Activated CD4-positive, CD25-positive, alpha-beta regulatory T cell treated with anti-CD3 and anti-CD28 coated beads, Interleukin-2, amount 50 U/mL, for 24 hours (primary cell): Measurements from ENCODE around the gene JDP2.

Source experiments
- ATAC-seq, 2 donors: fragments of 150-1000 bp; cut with Tn5 transposase; one replicate each; pipeline ENCODE4 v1.10.0; 2021; ENCODE audit warnings: mild to moderate bottlenecking in 1 of 2, moderate library complexity in 1 of 2

The JDP2 gene

DNA sequence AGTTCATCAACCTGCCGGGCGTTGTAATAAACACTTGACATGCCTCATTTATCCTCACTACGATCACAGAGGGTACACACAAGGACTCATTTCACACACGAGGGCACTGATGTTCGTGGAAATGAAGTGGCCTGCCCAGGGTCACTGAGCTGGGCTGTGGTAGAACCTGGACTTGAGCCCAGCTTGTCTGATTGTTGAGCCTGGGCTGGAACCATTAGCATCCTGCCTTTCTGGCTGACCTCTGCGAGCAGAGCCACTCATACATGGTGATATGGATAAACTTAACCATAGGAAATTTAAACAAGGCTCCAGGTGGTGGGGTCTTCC is 16.6 kb upstream of the JDP2 start:
- ATAC-seq: no peak

DNA sequence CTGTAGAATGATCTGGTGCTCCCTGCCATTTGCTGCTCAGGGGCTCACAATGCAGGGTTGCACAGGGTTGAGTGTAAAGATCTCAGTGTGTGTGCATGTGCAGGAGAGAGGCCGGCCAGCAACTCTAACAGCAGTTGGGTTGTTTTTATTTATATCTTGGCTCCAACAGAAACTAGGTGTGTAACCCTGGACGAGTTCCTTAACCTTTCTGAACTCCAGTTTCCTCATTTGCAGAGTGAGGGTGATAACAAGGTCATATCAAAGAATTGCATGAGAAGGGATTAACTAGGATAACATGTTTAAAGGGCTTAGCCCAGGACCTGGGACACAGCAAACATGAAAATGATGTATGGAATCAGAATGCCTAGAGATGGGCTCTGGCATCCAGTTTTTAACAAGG is 14.8 kb upstream of the JDP2 start:
- ATAC-seq: no peak

DNA sequence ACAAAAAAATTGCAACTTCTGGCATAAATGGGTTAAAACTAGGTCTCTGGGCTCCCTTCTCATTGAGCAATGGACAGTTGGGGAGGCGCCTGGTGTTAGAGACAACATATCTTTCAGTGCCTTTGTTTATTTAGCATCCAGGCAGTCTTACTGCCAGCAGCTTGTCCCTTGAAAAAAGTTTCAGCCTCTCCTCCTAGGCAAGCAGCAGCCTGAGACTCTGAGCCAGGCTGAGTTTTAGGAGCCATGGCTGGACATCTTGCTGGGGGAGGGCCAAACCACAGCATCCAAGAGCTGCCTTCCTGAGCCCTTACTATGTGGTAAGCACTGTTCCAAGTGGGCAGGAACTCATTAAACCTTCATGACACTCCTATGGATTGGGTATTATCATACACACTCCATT is 10.1 kb upstream of the JDP2 start:
- ATAC-seq: no peak

DNA sequence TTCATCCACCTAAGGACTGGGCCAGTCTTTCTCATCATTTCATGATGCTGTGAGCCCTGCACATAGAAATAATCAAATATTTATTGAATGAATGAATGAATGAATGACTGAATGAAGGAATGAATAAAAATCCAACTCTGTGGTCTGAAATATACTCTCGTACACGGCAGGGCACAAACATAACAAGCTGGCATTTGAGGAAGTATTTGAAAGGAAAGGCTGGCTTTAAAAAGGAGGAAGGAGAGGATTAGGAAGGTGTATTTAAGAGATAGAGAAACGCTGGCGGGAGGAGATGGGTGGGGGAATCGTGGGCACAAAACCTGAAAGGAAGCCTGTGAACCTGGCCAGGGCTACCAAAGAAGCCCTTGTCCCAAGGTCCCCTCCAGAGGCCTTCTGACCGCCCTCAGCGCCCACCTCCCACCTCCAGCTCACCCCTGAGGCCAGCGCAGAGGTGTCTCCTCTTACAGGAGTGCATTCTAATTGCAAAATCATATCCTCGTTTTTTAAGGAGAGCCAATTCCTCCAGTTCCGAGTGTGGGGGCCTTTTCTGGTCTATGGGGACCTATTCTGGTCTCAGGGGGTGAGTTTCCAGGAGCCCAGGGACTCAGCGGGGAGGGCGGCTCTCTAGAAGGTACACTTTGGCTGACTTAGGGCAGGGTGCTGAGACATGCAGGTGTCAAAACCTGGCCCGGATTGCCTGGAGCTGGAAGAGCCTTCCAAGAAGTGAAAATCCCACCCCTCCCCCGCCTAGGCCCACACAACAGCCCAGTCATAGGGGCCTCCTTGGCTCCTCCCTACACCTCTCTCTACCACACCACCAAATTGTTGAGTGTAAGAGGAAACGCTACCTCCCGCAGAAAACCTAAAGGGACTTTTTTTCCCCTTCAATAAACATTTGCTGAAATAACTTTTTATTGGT is 8.7 kb upstream of the JDP2 start:
- peak; percentile 74 for ATAC-seq

DNA sequence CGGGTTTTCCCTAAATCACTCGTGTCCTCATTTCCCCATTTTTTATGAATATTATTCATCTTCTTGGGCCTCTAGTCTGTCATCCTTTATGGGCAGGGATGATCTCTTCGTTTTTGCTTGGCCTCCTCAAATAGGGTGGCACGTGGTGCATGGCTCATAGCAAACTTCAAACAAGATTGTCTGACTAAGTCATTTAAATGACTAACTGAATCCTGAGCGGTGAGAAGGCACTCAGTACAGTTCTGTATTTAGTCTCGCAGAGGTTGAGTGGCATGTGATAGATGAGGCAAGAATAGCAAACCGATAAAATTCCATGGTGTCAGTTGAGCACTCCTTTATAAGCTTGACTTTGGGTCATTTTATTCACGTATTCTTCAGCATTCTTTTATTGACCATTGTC is 5.7 kb upstream of the JDP2 start:
- ATAC-seq: peak; percentile 68 to 70

DNA sequence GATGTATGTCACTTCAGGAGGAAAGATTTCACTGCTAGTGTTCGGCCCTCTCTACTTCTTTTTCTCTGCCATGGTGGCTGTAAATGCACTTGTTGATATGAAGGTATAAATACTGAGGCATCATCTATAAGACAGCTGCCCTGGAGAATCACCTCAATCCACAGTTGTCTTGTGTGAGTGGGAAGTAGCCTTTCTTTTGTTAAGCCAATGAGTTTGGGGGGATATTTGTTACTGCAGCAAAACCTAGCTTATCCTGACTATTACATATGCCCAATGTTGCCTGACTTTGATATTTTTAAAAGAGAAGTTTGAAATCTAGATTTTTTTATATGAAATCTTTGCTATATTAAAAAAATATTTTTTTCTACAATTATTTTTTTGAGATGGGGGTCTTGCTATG is 3.3 kb upstream of the JDP2 start:
- no peak for ATAC-seq

DNA sequence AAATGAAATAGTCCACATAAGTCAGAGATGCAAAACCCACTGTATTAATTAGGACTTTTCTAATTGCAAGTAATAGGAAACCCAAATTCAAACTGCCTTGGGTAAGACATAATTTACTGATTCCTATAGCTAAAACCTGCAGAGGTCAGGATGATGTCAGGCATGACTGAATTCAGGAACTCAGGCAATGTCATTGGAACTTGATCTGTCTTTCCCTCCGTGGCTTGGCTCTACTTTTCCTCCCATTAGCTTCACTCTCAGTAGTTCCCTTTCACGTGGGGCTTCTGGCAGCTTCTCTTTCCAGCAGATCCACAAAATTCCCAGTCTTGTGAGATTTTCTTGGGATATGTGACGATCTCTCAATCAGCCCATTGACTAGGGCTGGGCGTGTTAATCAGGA is 2.4 kb upstream of the JDP2 start:
- no peak for ATAC-seq

DNA sequence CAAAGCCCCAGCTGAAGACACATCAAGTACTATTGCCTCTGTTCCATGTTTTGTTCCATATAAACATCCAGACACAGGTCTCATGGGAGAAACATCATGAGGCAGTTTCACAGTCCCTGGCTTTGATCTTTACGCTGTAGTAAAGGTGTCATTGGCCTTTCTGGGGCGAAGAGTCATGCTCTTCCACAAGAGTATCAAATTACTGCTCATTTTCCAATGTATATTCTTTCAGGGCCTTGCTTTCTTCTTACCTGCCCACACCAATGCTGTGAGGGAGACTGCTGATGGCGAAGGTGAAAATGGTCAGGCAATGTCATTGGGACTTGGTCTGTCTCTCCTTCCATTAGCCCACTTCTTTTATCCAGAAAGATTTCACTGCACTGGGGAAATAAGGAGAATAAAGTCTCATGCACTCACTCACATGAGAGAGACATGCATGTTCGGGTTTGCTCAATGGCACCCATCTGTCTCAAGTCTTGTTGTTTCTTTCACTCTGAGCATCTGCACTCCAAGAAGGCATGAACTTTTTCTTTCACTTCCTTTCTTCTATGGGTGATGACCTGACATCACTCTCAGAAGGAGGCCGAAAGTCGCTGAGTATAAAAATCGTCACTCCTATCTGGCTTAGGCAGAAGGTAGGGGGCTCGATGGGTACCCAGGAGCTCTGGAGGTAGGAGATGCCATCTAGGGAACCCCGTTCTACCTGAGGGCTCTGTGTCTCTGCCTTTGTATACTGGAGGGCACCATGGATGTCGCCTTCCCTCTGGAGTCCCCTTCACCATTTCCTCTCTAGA is 1.3 kb upstream of the JDP2 start:
- peak; percentile 58 to 60 for ATAC-seq

DNA sequence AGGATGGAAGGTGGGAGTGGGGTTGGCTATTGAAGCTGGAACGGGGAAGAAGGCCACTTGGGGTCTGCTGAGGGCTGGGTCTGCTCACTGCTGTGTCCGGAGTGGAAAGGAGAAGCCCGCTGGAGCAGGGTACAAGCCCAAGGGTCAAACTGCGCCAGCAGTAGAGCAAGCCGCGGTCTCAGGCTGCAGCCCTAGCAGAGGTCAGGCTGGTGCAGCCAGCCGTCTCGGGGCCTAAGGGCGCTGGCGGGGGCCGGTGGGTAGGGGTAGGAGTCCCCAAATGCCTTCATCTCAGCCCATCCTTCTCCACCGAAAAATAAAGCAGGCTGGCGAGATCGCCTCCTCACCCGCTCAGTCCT is 718 bp upstream of the JDP2 start:
- ATAC-seq: no peak

DNA sequence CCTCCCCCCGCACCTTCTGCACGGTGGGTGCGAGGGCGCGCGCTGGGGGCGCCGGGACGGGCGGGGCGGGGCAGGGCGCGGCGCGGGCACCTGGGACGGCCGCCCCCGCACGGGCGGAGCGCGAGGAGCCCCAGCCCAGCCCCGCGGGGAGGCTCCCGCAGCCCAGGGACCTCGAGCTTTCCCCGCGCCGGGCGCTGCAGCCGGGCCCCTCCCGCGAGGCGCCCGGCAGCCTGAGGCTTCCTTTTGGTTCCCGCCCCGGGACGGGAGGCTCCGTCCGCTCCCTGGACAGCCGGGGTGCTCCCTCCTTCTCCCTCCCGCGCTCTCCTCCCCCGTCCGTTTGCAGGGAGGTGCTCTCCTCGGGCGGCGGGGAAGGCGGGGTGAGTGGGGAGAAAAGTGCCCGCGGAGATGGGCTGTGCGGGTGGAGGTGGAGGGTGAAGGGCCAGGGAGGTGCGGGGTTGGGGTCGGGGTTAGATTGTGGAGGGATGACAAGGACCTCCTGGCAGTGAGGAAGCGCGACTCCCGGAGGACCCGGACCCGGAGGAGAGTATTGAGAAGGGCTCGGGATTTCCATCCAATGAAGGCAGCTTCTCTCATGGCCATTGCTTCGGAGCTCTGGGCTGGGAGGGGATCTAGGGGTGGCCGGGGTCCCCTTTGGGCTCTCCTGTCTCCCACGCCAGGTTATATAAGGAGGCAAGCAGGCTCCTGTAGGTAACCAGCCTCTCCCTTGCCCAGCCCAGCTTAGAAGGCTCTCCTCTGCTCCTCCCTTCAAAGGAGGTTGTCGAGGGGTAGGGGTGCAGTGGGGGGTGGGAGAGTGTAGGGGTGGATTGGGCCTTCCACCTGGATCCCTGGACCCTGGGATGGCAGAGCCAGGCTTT is 645 bp downstream of the JDP2 start:
- ATAC-seq: peak; percentile 26 to 32

DNA sequence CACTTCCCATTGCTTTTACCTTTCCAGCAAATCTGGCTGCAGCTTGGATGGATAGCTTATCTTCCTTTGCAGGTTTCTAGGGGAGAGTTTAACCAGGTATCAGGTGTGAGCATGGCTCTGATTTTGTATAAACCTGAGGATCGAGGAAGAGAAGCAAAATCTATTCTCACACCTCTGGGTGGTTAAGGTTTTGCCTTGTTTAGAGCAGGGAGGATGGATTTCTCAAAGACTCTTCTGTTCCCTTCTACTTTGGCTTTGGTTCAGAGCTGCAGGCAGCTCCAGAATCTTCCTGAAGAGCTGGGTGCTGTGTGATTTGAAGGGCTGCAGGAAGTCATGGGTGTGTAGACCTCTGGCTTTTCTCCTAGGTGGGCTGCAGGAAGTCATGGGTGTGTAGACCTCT is 1.7 kb downstream of the JDP2 start:
- no peak for ATAC-seq

DNA sequence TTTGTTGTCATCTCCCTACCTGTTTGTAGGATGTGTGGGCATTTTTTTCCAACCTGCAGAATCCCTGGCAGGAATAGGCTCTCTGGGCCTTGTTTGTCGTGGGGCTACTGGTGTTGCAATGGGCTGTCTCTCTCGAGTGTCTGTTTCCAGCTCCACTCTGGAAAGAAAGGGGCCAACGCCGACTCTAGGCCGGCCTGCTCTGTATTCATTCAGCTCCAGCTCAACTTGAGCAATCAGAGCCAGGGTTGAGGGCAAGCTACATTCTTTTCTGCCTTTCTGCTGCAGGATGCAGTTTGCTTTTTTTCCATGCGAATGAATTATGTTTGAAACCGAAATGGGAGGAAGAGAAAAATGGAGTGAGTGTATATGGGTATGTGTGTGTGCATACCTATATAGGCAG is 2.3 kb downstream of the JDP2 start:
- ATAC-seq: no peak

DNA sequence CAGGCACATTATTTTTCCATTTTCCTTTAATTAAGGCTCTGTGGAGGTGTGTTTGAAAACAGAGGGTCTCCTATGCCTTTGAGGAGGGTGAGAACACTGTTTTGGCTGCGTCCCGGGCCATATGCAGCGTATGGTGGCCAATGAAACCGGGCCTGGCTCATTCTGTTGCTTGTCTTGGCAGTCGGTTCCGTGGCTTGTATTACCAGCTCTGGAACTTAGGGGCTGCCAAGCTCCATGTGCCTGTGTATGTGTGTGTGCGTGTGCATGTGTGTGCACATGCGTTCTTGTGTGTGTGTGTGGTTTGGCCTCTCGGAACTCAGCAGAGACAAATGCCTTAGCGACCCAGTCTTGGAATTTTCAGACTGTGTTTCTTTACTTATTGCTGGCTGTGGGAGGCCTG is 2.7 kb downstream of the JDP2 start:
- ATAC-seq: no peak

DNA sequence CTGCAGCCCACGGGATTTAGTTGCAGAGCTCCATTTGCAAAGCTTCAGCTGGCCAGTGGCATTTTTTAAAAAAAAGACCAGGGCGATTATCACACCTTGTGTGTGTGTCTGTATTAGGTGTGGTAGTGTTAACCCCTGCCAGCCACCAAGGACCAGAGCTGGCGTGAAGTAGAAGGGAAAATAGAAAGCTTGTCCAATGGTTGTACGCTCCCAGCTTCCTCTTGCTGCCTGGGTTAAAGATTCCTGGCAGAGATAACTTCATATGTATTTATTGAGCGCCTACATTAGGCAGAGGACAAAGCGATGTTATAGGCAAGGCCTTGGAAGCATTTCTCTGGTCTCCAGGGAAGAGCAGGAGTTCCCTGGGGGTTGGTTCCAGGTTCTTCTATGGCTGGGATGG is 3.2 kb downstream of the JDP2 start:
- no peak for ATAC-seq

DNA sequence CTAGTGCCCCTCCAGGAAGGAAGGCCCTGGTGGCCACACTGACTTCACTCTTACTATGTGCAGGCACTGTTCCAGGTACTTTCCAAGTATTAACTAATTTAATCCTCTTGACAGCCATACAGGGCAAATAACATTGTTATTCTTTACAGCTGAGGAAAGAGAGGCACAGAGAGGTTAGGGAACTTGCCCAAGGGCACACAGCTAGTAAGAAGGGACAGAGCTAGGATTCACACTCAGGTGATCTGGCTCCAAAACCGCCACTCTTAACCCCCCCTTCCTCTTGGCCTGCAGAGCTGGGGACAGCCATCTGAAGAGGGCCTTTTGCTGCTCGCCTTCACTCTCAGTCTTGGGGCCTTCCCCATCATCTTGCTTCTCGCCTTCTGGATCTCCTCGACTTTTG is 4.0 kb downstream of the JDP2 start:
- ATAC-seq: no peak

DNA sequence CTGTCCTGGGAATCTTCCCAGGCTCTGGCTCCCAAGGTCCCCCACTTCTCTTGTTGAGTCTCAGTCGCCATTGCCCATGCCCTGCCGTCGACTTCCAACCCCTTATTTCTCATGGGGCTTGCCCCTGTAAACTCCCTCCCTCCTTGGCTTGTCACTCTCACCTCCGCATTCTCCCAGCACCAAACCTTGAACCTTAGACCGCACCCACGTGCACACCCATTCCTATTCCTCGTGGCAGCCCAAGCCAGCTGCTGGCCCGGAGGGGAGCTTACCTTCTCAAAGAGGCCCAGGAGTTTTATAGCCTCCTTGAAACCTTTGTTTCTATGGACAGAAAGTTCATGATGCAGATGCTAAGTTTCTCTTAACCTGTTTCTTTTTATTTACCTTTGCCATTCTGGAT is 4.6 kb downstream of the JDP2 start:
- ATAC-seq: no peak

DNA sequence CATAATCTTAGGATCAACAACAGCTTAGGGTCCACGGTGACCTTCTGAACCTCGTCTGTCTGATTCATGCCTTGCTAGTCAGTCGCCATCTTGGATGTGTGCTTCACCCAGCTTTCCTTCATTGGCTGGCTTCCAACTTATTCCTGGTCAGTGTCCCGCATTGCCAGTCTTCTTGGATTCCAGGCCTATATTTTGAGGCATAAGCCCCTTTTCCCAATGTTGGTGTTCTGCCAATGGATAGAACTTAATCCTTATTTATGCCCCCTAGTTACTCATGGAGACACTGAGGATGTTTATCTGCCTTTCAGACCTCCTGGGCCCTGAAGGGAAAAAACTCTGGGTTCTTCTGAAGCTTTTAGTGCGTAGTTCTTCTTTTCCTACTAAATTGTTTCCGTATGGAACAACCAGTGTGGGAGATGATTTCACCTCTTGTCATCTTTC is 5.8 kb downstream of the JDP2 start:
- no peak for ATAC-seq

DNA sequence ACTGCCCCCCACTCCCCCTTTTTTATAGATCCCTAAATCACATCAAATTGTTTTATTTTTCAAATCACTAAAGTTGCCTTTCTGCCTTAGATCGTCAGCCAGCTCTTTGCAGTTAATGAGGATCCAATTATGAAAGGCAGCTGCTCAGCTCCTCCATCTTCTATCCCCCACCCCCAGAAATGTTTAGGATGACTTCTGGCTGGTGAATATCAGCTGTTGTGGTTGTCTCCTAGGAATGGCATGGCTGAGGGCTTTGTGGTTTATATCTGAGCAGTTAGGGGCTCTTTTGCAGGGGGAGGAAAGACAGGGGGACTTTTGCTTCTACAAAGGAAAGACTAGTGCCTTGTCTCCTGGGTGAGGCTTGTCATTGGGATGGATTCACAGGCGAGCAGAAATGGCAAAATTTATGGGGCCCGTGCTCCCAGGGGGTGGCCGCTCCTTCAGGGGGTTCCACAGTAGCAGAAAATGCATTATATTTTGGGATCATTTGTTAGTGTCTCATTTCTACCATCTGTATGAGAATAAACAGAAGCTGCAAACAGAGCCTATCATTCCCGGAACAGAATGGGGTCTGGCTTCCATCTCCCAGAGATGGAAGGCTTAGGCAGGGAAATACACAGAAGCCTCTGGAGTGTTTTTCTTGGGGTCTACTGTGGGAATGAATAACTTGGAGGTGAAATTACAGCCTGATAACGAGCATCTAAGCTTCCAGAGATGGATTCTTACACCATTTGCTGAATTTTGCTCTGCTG is 6.5 kb downstream of the JDP2 start:
- no peak for ATAC-seq

DNA sequence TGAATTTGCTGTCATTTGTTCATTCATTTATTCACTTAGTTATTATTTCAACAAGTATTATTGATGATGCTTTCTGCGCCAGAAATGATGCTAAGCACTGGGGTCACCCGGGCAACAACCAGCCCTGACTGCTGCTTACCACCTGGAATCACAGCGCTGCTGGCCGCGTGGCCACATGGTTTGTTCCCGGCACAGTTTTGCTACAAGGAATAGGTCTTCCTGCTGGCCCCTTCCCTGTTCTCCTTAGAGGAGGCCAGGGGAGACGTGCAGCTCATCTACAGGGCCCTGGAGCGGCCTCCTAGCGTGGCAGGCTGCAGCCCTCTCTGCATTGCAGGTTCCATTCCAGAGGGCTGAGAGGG is 7.0 kb downstream of the JDP2 start:
- no peak for ATAC-seq

DNA sequence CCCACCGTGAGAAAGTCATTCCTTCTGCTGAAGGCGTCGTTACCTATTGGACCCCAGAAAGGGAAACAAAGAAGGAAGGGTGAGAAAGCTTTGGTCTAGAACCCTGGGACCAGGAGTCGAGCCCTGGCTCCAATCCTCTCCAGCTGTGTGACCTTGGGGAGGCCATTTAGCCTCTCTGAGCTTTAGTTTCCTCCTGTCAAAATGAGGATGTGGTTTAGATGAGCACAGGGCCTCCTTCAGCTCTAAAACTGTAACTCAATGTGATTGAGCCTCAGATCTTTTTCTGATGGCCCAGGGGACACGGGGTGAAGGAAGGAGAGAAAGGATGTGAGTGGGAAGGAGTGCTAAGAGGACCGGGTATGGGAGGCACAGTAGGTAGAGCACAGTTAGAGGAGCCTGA is 7.7 kb downstream of the JDP2 start:
- no peak for ATAC-seq

DNA sequence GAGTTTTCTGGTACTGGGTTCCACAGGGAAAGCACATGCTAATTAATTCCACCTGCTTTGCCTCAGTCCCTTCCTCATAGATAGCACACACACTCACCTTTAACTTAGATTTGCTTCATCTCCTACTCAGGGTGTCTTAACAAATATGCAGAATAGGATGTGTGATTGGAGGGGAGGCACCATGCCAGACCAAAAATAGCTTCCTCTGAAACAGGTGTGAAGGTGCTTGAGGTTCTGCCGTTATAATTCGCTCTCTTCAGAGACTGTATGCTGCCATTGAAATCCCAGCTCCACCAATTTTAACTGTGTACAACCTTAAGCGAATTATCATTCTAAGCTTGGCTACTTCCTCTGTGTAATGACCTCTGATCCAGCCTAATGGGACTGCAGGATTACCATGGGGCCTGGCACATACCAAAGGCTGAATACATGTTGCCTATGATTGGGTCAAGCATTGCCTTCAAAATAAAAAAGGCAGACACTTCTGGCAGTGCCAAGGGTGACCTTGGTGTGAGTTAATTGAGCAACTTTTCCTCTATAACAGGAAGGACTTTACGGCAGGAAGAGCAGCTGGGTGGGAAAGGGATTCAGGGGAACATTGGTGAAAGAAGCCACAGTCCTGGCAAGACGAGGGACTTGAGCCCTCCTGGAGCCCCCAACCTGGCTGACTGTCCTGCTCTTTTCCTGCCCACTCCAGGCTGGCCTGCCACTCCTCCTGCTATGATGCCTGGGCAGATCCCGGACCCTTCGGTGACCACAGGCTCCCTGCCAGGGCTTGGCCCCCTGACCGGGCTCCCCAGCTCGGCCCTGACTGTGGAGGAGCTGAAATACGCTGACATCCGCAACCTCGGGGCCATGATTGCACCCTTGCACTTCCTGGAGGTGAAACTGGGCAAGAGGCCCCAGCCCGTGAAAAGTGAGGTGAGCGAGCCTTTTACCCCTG is 9.7 kb downstream of the JDP2 start:
- ATAC-seq: no peak
